GM19238 (cell line): ENCODE data around the gene SRPRB.

Experiments
- DNase-seq: peaks from one replicate; pipeline ENCODE4 v3.0.0; 2011; ENCODE audit warnings: low spot score; ENCODE audit not compliant: insufficient read length

SRPRB gene

DNA sequence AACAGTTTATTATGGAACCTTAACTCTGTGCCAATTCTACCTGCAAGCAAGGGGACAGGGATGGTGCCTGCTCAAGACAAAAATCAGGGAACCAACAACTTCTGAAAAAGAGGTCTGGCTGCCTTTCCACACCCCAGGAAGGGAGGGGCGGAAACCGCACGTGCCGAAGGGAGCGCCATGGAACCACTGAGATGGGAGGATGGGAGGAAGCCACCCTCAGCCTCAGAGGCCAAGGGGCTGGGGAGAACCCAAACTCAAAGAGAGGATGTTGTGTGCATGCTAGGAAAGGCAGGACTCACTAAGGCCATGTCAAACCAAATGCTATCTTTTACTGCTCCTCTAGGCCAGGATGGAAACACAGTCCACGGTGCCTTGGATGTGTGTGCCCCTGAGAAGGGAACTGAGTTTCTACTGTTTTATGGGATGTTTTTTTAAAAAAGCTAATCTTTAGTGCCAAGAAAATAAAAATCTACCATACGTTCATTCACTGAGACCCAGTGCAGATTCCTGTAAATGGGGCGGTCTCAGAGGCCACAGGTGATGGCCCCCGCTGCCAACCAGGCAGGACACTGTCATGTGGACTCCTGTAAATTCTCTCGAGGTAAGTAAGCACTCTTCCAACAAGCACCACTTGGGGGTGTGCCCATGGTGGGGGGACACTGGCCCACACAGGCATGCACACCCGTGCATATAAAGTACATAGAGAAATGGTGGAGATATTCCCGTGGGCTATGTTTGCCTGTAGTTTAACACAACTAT, 20.5 kb downstream of the SRPRB start:
- DNase-seq: no peak

DNA sequence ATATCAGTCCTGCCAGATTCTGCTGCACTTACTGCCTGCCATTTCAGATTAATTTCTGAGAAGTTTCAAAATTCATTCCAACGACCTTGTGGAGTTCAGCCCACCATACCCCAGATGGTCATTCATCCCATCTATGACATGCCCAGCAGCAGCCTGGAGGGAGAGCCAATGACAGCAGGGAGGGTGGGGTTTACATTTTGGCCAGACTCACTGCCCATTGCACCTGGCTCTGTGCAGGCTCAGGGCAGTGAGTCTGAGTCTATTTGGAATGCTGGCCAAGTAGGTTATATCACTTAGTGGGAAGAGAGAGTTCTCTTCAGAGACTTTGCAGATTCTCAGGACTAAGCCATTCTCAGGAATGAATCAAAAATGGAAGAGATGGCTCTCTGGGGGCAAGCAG, 21.5 kb downstream of the SRPRB start:
- DNase-seq: no peak

DNA sequence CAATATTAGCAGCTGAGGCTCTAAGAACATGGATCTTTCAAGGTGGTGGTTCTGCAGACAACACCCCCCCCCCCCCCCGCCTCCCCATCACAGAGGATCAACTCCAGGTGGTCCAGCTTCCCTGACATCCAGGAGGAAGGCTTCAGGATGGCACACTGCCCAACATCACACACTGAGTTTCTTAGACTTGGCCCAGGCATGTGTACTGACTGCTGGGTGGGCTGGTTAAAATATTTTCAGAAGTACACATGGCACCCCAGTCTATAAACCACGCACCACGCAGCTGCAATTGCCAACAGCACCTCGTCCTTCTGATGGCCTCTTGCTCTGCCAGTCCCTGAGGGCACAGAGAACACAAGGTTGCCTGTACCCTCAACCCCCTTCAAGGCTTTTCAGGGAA, 22.1 kb downstream of the SRPRB start:
- no peak for DNase-seq

DNA sequence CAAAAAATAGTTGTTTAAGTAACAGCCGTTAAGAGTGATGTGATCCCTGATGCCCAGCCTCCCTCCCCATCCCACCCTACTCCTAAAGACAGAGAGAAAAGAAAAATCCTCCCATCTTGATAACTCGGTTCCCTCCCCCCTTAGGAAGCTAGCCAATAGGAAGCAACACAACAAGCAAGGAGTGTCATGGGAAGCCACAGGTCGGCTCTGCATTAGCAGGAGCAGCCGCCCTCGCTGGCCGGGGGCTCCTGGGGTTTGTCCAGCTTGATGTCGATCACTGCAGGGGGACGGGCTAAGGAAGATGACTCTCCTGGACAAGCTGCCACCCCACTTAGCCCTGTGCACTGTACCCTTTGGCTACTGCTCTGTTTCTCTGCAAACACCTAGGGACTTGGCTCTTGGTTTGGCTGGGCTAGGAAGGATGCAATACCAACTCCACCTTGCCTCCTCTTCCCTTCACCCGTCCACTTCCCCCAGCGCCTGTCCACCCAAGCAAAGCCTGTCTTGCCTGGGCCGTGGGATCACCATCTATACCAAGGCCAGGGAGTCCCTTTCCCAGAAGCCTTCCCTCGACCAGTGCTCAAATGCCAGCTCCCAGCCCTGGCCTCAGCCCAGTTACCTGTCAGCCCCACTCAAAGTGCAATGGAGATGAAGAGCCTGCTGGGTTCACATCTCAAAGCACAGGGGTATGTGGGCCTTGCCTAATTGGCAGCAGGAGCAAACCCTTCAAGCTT, 23.1 kb downstream of the SRPRB start:
- no peak for DNase-seq

DNA sequence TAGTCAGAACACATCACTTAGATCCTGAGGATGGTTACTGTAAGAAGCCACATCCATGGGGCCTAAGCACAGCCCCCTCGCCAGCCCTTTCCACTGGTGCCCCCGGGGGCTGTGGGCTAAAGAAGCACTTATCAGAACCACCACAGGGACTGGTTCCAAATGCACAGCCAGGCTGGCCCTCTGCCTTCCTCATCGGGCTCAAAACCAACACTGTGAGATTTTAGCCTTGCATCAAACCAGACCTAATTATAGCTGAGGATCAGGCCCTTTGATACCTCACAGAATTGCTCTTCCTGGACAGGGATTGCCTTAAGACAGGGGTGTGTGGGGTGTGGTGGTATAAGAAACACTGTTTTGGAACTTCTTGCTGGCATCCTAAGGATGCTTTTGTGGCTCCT, 23.7 kb downstream of the SRPRB start:
- no peak for DNase-seq

DNA sequence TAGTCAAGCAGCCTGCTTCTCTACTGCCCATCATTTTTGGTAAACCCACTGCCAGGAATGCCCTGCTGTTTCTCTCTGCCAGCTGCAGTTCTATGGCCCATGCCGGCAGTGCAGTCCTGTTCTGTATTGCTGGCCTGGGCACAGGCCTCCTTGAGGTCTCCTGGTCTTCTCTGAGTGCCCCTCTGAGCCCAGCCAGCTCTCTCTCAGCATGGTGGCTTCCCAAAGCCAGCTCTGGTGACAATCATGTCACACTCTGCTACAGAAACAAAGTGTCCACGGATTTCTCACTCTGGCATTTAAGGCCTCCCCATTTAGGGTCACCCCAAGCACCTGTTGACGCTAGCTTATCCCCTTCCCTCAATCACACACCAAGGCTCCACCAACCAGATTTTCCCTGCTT, 24.5 kb downstream of the SRPRB start:
- DNase-seq: no peak

DNA sequence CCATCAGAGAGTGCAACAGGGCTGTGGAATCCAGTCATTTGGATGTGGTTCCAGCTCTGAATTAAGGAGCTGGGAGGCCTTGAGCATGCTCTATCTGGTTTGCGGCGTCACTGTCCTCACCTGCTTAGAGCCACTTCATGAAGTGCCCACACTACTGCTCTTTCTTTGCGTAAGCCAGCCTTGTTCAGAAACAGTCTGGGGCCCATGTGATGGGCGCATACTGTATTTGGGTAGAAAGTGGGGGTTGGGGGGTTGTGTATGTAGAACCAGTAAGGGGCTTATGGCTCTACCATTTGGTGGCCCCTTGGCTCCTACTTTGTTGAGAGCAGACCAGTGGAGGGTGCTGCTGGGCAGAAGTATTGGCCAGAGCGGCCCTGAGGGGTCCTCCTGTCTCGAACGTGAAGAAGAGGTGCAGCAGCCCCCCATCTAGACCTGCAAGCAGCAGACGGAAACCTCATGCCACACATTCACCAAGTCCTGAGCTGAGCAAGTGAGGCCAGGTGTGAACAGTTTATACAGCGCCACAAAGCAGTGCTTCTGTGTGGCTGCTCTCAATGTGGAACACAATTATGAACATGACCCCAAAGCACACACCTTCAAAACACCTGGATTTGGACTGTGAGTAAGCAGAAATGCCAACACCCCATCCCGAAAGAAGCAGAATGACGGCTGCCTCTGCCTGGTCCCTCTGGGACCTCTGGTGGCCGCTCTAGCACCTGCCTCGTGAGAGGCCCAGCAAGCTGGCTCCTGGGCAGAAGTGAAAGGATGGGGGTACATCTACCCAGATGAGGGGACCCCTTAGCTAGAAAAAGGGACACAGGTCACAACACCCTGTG, 26.6 kb downstream of the SRPRB start:
- DNase-seq: no peak

DNA sequence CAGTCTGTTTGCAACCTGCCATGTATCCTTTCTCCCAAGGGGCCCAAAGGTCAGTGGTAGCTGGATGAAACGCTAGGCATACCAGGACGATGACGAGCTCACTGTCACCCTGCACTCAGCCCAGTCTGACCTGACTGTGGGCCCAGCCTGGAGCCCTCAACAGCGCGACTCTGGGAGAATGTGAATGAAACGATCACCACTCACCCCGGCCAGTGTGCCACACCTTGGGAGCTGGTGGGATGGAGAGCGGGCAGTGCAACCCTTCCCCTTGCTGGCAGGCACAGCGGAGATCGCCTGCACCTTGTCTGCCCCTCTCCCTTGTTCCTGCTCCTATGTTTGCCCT, 27.2 kb downstream of the SRPRB start:
- DNase-seq: no peak

DNA sequence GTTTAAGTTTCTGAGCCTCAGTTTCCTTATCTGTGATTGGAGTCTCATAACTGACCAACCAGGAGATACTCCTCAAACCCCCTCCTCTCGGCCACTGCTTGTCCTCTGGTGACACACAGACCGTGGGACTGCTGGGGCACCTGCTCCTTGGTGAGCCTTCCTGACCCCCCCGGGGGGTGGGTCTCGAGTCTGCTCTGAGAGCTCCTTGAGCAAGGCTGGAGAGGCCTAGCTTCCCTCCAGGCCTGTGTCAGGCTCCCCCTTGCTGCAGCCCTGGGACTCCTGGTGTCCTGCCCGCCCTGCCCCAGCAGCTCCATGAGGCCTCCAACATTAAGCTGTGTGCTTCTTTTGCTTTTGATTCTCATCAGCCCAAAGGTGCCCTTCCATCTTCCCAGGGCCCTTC, 27.7 kb downstream of the SRPRB start:
- no peak for DNase-seq

DNA sequence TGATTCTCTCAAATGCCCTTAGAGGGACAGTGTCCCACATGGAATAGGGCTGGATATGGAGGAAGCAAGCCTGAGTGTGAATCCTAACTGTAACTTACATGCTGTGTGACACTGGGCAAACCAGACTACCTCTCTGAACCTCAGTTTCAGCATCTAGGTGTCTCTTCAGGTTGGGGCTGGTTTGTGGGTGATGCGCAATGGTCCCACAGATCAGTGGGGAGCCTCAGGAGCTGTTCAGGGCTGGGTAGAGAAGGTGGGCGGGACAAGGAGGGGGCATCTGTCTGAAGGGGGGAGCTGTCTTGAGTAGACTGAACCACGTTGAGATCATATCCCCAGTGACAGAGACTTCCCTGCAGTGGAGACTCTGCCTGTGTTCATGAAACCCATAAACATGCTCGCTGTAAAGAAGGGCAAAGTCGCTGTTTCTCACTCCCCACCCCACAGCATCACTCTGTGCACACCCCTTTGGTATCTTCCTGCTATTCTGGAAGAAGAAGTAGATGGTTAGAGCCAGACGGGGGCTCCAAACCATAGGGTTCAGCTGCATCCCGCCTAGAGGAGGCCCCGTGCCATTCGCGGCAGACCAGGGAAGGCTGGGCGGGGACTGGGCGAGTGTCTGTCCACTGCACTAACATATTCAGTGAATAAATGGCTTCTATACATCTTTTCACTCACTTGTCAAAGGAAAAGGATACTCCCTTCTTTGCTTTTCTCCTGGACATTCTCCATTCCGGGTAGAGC, 28.4 kb downstream of the SRPRB start:
- no peak for DNase-seq

DNA sequence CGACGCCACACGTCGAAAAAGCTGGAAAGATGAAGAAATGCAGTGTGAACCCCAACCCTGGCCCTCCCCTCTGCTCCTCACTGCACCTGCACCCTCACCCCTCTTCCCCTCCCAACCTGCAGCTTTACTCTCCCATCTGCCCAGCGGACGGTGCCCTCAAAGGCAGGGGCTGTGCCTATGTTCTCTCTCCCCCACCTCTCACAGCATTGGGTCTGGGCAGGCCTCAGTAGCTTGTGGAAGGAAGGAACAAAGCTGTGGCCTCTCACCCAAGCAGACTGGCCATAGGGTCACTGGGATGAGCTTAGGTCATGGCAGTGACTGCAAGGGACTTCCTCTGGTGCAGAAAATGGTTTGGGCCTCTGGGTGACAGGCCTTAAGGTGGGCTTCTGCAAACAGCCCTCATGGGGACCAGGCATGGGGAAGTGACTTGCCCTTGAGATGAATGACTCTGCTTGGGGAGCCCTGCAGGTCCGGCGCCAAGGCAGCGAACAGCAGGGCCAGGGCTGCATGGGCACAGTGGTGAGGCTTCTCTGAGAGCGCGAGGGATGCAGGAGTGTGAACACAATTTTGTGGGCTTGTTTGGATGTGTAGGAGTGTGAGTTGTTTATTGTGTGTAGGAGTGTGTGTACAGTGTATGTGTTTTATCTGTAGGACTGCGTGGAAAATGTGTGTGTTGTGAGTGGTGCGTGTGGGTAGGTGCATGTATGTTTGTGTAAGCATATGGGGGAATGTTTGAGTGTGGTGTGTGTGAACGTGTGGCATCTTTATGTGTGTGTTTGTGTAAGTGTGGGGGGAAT, 29.2 kb downstream of the SRPRB start:
- DNase-seq: no peak

DNA sequence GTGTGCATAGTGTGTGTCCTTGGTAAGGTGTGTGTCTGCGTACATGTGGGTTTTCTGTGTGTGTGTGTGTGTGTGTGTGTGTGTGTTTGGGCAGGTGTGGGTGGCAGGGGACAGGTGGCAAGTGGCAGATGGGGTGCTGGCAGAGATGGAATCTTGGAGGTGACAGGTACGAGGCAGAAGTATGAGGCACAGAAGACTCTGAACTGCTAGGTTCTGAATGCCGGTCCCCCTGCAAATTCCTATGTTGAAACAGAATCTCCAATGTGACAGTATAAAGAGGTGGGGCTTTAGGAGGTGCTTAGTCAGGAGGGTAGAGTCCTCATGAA, 29.8 kb downstream of the SRPRB start:
- DNase-seq: no peak

DNA sequence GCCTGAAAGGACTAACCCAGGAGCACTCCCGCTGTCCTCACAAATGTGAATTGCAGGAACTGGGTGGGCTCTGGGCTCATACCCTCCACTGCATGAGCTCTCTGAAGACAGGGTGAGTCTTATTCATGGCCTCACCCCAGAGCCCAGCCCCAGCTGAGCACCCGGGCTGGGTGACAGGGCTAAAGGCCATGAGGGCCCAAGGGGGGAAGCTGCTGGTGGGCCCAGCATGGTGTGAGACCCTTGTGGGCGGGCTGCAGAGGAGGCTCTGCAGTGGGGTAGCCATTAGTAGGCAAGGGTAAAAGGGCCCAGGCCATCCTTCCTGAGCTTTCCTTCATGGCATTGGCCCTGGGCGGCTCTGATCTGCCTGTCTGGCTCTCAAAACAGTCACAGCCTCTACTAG, 30.3 kb downstream of the SRPRB start:
- DNase-seq: no peak

DNA sequence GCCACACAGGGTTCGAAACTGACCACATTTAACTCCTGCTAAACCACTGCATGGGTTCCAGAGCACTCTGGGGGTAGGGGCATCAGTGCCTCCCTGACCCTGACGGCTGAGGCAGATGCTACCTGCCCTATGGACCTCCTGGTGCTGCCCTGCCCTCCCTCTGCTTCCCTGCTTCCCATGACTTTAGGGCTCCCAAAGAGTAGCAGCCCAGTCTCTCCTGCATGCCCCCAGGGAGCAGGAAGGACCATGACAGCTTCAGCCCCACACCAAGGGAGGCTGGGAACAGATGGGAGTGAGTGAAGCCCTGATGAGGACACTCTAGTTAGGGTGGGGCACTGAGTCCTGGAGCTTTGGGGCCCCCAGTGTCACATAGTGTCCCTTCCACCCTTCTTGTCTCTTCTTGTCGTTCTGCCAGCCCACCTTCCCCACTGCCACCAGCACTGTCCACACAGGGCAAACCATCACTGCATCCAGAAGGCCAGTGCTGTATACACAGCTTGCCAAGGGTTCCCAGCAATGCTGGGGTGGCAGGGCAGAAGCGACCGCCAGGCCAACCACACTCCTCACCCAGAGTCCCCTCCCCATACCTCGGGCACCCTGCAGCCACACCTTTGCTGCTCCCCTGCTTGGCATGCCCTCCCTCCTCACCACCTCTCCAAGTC, 31.0 kb downstream of the SRPRB start:
- no peak for DNase-seq

DNA sequence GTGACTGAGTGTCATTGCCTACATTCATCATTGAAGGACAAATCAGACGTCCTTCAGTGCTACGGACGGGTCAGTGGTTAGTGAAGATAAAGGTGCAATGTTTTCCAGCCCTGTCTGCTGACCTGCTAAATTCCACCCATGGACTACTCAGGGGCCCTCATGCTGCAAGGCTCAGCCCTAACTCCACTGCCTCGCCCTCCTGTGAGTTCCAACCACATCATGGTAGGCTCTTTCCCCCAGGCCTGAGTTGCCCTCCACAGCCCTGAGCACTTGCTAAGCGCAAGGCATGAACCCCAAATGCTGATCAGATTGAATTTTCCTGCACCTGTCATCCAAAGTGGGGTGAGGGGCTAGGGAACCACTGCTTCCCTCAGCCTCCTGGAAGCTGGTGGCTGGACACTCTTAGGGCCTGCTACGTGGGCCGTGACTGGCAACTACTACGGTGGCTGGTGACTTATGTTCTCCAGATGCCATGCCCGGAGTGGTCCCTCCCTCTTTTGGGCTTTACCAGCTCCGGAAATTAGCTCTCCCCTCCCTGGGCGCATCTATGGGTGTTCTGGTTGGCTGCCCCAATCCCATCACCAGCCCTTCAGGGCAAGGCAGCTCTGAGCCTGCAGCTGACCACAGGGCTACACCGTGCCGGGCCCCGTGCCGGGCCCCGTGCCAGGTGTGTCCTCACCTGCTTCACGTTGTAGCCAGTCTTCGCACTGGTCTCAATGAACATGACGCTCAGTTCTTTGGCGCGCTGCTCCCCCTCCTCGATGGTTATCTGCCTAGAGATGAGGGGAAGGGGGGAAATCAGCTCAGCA, 32.1 kb downstream of the SRPRB start:
- DNase-seq: no peak

DNA sequence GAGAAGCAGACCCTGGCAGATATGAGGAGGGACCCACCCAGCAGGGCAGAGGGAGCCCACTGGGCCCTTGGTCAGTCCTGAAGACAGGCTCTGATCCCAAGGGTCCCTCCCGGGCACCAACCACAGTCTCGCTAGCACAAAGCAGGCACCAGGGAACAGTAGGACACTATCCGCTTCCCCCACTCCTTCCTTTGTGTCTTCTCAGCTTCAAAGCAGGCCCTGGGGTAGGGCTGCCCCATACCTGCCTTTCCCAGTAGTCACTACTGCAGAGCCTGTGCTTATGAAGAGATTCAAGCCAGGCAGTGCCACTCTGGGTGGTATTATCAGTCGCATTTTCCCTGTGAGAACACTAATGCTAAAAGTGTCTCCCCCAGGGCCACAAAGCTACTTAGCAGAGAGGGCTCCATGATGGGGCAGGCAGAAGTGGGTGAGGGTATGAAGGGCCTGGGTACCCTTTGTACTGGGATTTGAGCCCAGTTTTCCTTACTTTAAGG, 32.7 kb downstream of the SRPRB start:
- DNase-seq: no peak

DNA sequence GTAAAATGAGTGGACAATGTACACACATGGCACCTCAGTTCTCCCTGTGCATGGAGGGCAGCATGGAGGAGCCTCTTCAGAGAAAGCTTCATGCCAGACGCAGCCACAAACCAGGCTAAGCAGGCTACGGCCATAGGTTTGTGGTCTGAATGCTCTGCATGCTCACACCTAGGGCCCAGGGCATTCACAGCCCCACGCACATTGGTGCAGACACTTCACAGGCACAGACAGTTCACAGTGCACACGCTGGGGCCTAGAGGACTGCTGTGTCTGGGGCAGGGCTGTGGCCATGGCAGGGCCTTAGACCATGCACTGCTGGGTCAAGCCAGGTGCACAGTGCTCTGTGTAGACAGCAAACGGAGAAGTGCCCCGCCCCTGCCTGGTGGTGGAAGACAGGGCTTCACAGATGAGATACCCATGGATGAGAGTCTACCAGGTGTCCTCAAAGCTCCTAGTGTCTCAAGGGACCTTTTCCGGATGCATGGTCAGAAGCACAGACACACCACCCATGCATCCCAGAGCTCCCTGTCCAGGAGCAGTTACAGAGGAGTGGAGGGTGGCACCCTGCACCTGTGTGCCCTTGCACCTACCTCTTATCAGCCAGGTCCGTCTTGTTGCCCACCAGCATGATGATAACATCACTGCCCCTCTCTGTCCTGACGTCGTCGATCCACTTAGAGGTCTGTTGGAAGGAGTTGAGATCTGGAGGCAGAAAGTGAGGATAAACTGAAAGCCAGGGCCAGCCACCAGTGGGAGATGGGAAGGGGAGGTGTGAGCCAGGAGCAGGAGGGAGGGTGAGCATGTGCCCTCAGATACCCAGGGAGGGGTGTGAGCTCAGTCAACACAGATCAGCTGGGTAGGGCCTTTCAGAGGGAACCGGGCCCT, 33.5 kb downstream of the SRPRB start:
- DNase-seq: no peak

DNA sequence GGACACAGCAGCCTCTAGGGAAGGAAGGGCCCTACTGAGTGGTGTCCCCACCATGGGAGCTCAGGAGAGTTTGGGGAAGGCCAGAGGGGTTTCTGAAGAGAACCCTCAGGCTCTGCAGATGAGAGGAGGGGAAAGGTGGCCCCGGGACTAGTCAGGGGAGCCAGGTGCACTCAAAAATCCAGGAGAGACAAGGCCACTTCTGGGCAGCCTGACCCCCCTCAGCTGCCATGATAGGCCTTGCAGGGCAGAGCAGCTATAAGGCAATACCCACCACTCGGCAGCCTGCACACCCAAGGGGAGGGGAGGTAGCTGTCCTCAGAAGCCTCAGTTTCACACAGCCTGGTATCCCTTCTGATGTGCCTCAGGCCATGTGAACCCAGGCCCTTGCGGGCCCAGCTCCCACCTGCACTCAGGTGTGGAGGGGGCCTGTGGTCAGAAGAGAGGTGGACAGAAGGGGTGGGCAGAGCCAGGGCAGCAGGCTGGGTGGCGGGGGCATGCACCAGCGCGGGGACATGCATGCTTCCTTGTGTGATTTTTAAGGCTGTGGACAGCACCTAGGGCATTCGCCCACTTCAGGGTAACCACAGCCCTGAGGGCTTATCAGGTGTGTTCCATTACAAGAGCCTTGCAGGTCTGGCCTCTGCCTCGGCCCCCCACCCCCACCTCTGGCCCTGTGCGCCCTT, 34.6 kb downstream of the SRPRB start:
- DNase-seq: no peak
